Type B pancreatic cell (in vitro differentiated cells): ENCODE results near the gene PHLDA1. TPM values are rescaled to one million over a fixed set of nuclear protein-coding genes. Genes with fewer than 3 reads are reported as not detected.

Experiments used
- DNase-seq: peaks from one replicate; pipeline ENCODE4 v3.0.0; 2021; ENCODE audit warnings: mixed read lengths; ENCODE audit not compliant: unreplicated experiment; ENCODE audit errors: extremely low spot score
- H3K27ac Mint-ChIP-seq: 2 replicates; pipeline ENCODE4 v1.8.0; 2021; ENCODE audit warnings: mild to moderate bottlenecking, mixed read lengths
- H3K27me3 Mint-ChIP-seq: 2 replicates; pipeline ENCODE4 v1.8.0; 2021; ENCODE audit warnings: mixed read lengths
- H3K36me3 Mint-ChIP-seq: 2 replicates; pipeline ENCODE4 v1.8.0; 2021; ENCODE audit warnings: mixed read lengths
- H3K4me1 Mint-ChIP-seq: one replicate; pipeline ENCODE4 v1.8.0; 2021; ENCODE audit warnings: mixed read lengths; ENCODE audit not compliant: unreplicated experiment
- H3K4me3 Mint-ChIP-seq: 2 replicates; pipeline ENCODE4 v1.8.0; 2021; ENCODE audit warnings: mild to moderate bottlenecking, mixed read lengths
- H3K9me3 Mint-ChIP-seq: 2 replicates; pipeline ENCODE4 v1.8.0; 2021; ENCODE audit warnings: mixed read lengths
- total RNA-seq: library from RNA; stranded (reverse); gene quantifications from 2 replicates; pipeline ENCODE4 v1.2.1, GENCODE V29; 2021; ENCODE audit warnings: low replicate concordance
- TF ChIP-seq, protein P1 (sequence below): fragments of 200-600 bp; sonication (generic); conservative IDR thresholded peaks from 2 replicates; pipeline ENCODE4 v1.5.0; 2021; ENCODE audit warnings: antibody characterized with exemption, mild to moderate bottlenecking

PHLDA1 gene
- total RNA-seq, 1 donor from 2014 or later, result 67.5 TPM

DNA sequence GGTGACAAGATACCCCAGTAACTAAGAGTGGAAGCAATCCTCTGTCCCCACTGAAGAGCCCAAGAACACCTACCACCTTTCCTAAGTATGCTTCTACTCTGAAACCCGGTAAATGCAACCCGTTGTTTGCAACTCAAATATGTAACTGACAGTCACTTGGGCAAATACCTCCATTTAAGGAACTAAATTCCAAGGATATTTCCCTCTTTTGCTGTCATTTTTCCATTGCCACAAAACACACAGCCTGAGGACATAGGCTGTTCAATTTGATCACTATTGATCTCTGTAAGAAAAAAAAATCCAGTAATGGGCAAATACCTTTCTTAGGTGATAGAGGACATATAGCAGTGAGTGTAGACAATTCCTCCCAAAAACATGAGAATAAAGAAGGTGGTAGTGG lies 6.6 kb upstream of the PHLDA1 start:
- no peak overlapping the region for H3K4me3 Mint-ChIP-seq

DNA sequence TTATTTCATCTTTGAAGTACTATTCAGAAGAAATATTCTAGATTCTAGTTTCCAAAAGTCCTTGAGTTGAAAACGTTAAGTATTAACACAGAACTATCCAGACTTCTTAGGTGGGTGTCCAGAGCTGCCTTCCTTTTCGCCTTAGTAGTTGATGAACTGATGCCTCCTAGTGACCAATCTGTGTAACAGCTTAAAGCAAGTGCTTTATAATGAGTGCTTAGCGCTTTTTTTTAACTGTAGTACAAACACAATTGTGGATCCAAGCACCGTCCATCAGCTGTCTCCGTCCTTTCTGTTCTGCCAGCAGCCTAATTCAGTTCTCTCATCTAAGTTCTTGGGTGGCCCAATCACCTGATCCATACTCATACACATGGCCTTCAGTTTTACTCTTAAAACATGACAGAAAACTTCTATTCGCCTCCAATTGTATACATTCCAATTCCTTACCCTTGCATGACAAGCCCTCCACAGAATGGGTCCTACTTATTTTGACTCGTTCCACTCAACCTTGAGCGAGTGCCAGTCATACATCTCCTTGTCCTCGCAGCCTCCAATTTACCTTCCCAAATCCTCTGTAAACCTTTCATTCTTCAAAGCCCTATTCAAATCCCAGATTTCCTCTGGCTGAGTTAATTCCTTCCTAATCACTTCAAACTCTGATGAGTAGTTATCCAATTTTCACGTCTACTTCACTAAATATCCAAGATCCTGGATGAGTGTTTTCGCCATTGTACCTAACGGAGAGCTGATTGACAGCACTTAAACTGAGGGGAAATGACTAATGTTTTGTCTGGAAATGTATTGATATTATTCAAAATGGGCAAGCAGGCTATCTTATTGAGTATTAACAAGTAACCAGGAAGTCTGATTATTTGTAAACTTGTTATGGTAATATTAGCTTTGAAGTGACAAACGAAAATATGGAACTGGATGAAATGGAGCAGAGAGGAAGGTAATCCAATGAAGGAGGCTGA lies 5.8 kb upstream of the PHLDA1 start:
- TF ChIP-seq, protein P1, sequence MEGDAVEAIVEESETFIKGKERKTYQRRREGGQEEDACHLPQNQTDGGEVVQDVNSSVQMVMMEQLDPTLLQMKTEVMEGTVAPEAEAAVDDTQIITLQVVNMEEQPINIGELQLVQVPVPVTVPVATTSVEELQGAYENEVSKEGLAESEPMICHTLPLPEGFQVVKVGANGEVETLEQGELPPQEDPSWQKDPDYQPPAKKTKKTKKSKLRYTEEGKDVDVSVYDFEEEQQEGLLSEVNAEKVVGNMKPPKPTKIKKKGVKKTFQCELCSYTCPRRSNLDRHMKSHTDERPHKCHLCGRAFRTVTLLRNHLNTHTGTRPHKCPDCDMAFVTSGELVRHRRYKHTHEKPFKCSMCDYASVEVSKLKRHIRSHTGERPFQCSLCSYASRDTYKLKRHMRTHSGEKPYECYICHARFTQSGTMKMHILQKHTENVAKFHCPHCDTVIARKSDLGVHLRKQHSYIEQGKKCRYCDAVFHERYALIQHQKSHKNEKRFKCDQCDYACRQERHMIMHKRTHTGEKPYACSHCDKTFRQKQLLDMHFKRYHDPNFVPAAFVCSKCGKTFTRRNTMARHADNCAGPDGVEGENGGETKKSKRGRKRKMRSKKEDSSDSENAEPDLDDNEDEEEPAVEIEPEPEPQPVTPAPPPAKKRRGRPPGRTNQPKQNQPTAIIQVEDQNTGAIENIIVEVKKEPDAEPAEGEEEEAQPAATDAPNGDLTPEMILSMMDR, result peak; percentile 89
- peak overlapping the region; percentile 16 for H3K4me3 Mint-ChIP-seq
- peaks cover 36% of the 10 kb centered on the region for H3K4me1 Mint-ChIP-seq
- H3K36me3 Mint-ChIP-seq, result peaks cover 7% of the 10 kb centered on the region
- H3K27me3 Mint-ChIP-seq, result no peaks in the 10 kb centered on the region
- H3K27ac Mint-ChIP-seq, result peak overlapping the region; percentile 63
- H3K9me3 Mint-ChIP-seq, result no peaks in the 10 kb centered on the region
- no peak for DNase-seq

More for the DNA sequence above, 6.6 kb upstream of the PHLDA1 start:
- TF ChIP-seq, protein P1, result no peak
- Mint-ChIP-seq H3K27ac (no peak overlapping the region), H3K36me3 (peaks cover 8% of the 10 kb centered on the region), H3K9me3 (no peaks in the 10 kb centered on the region), H3K27me3 (no peaks in the 10 kb centered on the region), H3K4me1 (peaks cover 28% of the 10 kb centered on the region)
- no peak for DNase-seq

DNA sequence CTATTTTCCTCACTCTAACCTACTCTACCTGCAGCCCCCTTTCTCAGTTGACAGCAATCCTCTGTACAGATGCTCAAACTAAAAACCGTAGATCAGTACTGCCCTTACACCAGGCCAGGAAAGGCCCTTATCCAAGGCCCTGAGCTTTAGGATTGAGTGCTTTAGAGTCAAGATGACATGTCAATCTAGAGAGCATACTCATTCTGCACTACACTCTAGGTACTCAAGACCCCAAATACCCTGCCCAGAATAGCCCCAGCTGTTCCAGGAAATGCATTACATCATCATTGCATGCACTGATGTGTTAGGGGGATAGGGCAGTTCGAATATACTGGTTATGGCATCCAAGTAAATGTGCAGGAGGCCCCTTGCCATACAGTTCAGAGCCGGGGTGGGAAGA lies 3.5 kb upstream of the PHLDA1 start:
- H3K9me3 Mint-ChIP-seq, result no peaks in the 10 kb centered on the region

DNA sequence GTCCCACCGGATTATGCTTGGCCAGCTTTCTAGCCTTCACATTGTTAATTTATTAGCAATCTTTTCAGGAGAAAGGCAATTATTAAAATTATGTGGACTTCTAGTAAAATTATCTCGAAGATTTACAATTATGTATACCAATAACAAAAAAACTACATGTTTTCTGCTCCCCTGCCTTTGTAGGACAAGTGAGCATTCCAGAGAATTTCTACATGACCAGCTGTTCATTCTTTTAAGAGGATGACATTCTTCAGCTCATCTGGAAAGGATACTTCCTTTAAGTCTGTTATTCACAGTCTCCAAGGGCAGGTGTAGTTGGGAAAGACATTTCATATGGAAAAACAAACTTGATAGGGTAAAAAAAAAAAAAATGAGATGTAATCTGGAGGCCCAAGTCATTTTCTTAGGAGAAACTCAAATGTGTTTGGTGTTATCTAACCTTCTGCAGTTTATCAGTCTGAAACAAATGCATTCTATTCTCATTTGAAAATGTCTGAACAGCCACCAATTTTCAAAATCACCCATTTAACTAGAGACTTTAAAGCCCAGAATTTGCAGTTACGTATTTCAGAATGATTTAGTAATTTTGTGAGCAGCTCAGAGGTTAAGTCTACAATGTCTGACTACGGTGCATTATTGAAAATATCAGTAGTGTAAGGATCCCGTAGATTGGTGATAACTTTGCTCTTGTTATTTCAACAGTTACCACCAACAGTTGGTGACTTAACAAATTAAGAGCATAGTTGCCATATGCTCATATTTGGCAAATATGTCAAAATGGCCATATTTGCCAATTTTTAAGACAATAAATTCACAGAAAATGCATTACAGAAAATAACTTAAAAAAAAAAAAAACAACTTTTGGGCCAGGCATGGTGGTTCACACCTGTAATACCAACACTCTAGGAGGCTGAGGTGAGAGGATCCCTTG lies 1.8 kb upstream of the PHLDA1 start:
- H3K4me1 Mint-ChIP-seq, result peaks cover 41% of the 10 kb centered on the region
- no peaks in the 10 kb centered on the region for H3K9me3 Mint-ChIP-seq
- peaks cover 28% of the 10 kb centered on the region for H3K36me3 Mint-ChIP-seq
- H3K4me3 Mint-ChIP-seq, result peak overlapping the region; percentile 94
- no peak for DNase-seq
- H3K27ac Mint-ChIP-seq, result peak overlapping the region; percentile 94
- TF ChIP-seq, protein P1, result no peak
- no peaks in the 10 kb centered on the region for H3K27me3 Mint-ChIP-seq

More for the DNA sequence above, 3.5 kb upstream of the PHLDA1 start:
- DNase-seq, result no peak
- Mint-ChIP-seq H3K4me1 (peaks cover 36% of the 10 kb centered on the region), H3K4me3 (peak overlapping the region; percentile 60), H3K27ac (peak overlapping the region; percentile 48), H3K27me3 (no peaks in the 10 kb centered on the region), H3K36me3 (peaks cover 11% of the 10 kb centered on the region)
- TF ChIP-seq, protein P1, result no peak
